Activated CD4-positive, CD25-positive, alpha-beta regulatory T cell treated with anti-CD3 and anti-CD28 coated beads, Interleukin-2, amount 50 U/mL, for 16 hours (primary cell): ENCODE measurements around the gene COPS9.

ENCODE experiments used
- DNase-seq: peaks from one replicate; pipeline ENCODE4 v3.0.0-alpha.2; 2020; ENCODE audit warnings: low read depth, low spot score

Gene COPS9

DNA sequence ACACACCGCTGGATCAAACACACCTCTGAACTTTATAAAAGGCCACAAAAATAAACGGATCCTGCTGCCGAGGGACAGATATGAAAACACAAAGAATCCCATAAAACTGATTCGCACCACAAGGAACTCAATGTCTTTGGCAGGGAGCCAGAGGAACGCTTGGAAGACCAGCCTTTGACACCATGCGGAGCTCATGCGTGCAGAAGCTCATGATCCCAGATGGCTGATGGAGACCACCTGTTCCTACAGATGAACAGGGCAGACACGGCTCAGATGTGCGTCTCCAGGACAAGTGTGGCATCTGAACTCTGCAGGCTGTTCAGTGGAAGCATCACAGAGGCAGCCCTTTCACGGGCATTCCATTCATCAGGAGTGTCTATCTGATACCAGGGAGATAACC lies 24.9 kb downstream of the COPS9 start:
- DNase-seq = no peak

GRCh38 chr2:240109386-240109785 lies 26.7 kb downstream of the COPS9 start:
- DNase-seq = no peak

- DNase-seq = no peak
These were observed 28.7 kb downstream of the COPS9 start for GRCh38 chr2:240107477-240107796.

- DNase-seq = no peak
These were observed 29.2 kb downstream of the COPS9 start for GRCh38 chr2:240106765-240107476.

DNA sequence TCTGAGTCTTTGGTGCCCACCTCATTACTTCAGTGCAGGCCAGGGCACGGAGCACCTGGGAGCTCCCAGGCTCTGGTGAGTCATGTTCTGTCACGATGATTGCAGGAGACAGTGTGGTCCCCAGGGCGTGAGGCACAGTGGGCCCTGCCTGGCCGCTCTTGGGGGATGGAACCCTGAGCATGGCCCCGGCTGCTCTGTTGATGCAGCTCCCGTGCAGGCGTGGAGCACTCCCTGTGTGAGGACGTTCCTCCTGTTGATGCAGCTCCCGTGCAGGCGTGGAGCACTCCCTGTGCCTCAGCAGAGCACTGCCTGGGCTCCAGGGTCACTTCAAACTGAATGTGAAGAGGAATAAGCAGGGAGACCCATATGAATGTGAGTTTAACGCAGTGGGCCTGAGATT lies 30.1 kb downstream of the COPS9 start:
- no peak for DNase-seq

DNA sequence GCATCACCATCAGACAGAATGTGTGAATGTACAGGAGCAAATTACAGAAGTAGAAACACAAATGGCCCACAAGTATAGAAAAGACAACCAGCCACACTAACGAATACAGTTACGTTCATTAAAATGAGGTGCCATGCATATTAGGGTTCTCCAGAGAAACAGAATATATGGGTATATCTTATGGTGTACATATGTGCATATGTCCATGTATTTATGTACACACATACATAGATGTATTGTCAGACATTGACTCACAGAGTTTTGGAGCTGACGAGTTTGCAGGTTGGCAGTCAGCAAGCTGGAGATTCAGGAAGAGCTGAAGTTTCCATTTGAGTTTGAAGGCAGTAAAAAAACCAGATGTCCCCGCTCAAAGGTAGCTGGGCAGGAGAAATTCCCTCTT lies 33.0 kb downstream of the COPS9 start:
- DNase-seq = no peak

DNA sequence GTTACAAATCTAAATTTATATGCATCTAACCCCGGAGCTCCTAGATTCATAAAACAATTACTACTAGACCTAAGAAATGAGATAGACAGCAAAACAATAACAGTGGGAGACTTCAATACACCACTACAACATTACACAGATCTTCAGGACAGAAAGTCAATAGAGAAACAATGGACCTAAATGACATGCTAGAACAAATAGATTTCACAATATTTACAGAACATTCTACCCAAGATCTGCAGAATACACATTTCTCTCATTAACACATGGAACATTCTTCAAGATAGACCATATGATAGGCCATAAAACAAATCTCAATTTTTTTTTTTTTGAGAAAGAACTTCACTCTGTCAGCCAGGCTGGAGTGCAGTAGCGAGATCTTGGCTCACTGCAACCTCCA lies 37.8 kb downstream of the COPS9 start:
- DNase-seq = no peak

DNA sequence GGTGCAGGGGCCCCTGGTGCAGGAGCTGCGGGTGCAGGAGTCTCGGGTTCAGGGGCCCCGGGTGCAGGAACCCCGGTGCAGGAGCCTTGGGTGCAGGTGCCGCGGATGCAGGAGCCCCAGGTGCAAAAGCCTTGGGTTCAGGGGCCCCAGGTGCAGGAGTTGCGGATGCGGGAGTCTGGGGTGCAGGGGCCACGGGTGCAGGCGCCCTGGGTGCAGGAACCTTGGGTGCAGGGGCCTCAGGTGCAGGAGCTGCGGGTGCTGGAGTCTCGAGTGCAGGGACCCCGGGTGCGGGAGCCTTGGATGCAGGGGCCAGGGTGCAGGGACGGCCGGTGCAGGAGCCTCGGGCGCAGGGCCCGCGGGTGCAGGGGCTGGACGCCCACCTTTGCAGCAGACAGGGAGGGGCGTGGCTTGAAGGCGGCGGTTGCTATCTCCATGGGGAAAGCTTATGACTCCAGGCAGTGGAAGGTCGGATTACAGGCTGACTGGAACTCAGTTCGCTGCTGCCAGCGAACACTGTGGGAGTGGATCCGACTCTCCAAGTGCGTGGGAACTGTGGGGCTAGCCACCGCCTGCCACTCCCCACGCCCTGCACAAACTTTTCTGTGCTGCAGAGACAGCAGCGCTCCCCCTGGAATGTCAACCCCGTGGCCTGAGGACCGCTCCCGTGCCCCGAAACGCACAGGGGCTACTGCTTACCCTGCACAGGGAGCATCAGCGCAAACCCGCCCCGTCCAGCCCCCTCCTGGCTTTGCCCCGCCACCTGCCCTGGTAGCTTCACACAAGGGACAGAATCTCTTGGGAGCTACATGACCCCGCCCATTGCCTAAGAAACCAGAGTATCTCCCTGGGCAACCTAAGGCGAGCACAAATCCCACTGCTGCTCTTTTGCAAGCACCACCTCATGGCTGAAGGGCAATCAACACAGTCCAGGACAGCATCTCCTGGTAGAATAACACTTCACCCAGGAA lies 40.3 kb downstream of the COPS9 start:
- DNase-seq = no peak

GRCh38 chr2:240089306-240089705 lies 46.8 kb downstream of the COPS9 start:
- DNase-seq = no peak

DNA sequence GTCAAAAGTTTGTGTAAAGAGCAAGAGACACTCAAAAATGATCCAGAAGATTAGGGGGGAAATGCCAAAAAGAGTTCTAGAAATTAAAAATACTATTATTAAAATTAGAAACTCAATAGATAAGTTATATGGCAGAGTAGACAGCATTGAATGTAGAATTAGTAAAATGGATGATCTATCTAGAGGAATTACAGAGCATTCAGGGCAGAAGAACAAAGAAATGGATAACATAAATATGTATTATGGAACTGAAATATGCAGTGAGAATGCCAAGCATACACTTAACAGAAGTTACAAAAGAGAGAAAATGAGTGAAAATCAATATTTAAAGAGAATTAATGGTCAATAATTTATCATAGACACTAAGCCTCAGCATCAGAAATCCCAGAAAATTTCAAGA lies 49.5 kb downstream of the COPS9 start:
- DNase-seq = no peak
